HCT116 (cell line): ENCODE results near the gene ARFRP1. TPM values are rescaled to one million over a fixed set of nuclear protein-coding genes. Genes with fewer than 3 reads are reported as not detected.

ENCODE experiments used
- ATAC-seq: fragments of 200-7000 bp; cut with Tn5 transposase; 2 replicates; pipeline ENCODE4 v1.9.1; 2020; ENCODE audit warnings: mild to moderate bottlenecking, moderate library complexity
- BruUV-seq: library from RNA; stranded (reverse); fragments of 400-500 nt; replicated peaks from 2 replicates; lab custom pipeline; 2021; lab: Mats Ljungman, UMichigan
- CTCF ChIA-PET: fragments of 300-600 bp; sonication (Branson Sonifier 250); formaldehyde crosslinking; loops from one replicate; lab custom pipeline; 2021; ENCODE audit warnings: antibody characterized with exemption; lab: Charles Lee
- POLR2A ChIA-PET: fragments of 300-600, 350-600 bp; sonication (Branson Sonifier 250); formaldehyde crosslinking; loops from one replicate; lab custom pipeline; 2021; ENCODE audit warnings: antibody characterized with exemption; lab: Charles Lee
- RAD21 ChIA-PET, 2 experiments: fragments of 300-600 bp; sonication (Branson Sonifier 250); formaldehyde crosslinking; loops; one replicate each; lab custom pipeline; 2023; ENCODE audit warnings: low total read pairs in 2 of 2; ENCODE audit not compliant: uncharacterized antibody in 2 of 2, unreplicated experiment in 2 of 2, low non-redundant PET in 1 of 2; lab: Charles Lee
- DNase-seq: peaks from one replicate; pipeline ENCODE4 v3.0.0-alpha.2; 2010; ENCODE audit warnings: low read depth, low spot score
- H2AFZ ChIP-seq: fragments of 200-600 bp; shearing (Covaris generic), sonication (generic); 2 replicates; pipeline ENCODE4 v1.6.1; 2017; ENCODE audit warnings: low read depth, mixed run types, mixed read lengths, antibody characterized with exemption, low read length; ENCODE audit not compliant: poor library complexity, severe bottlenecking
- H3K27ac ChIP-seq: 2 replicates; pipeline ENCODE4 v1.5.1; 2012; ENCODE audit warnings: low read depth, low read length
- H3K27me3 ChIP-seq: fragments of 200-600 bp; sonication (generic); 2 replicates; pipeline ENCODE4 v1.6.1; 2016; ENCODE audit warnings: mixed run types, low read length, mixed read lengths; ENCODE audit not compliant: insufficient read depth
- H3K36me3 ChIP-seq, 2 experiments: fragments of 200-500 bp in 1 of 2; fragments of 200-600 bp in 1 of 2; sonication (Bioruptor generic) in 1 of 2; sonication (generic) in 1 of 2; 2 replicates each; pipeline versions ENCODE4 v1.5.1 to v1.6.1; 2014 to 2016; ENCODE audit warnings: low read length in 2 of 2, inconsistent platforms in 1 of 2, mixed read lengths in 1 of 2, mixed run types in 1 of 2; ENCODE audit not compliant: insufficient read depth in 2 of 2, control insufficient read depth in 1 of 2
- H3K4me1 ChIP-seq, 2 experiments: fragments of 200-600 bp in 1 of 2; sonication (generic) in 1 of 2; 2 replicates each; pipeline versions ENCODE4 v1.5.1 to v1.6.1; 2012 to 2017; ENCODE audit warnings: low read length in 2 of 2, inconsistent platforms in 1 of 2, mild to moderate bottlenecking in 1 of 2, mixed read lengths in 1 of 2, mixed run types in 1 of 2, moderate library complexity in 1 of 2; ENCODE audit not compliant: insufficient read depth in 2 of 2, control insufficient read depth in 1 of 2
- H3K4me2 ChIP-seq: fragments of 200-600 bp; sonication (generic); 2 replicates; pipeline ENCODE4 v1.6.1; 2017; ENCODE audit warnings: mixed run types, low read length, mixed read lengths
- H3K4me3 ChIP-seq, 2 experiments: fragments of 200-600 bp in 1 of 2; sonication (generic) in 1 of 2; replicated peaks in 1 of 2; 2 replicates each; pipeline ENCODE4 v1.5.1; 2011 to 2016; ENCODE audit warnings: low read length in 2 of 2, control low read depth in 1 of 2, low read depth in 1 of 2, mild to moderate bottlenecking in 1 of 2, mixed read lengths in 1 of 2, mixed run types in 1 of 2
- H3K79me2 ChIP-seq: fragments of 200-600 bp; sonication (generic); 2 replicates; pipeline ENCODE4 v1.6.1; 2017; ENCODE audit warnings: mild to moderate bottlenecking, mixed run types, low read length, moderate library complexity, mixed read lengths; ENCODE audit not compliant: insufficient read depth
- H3K9ac ChIP-seq: fragments of 200-600 bp; sonication (generic); 2 replicates; pipeline ENCODE4 v1.6.1; 2016; ENCODE audit warnings: low read length, mixed read lengths
- H3K9me2 ChIP-seq: fragments of 200-600 bp; sonication (generic), shearing (Covaris generic); 2 replicates; pipeline ENCODE4 v1.6.1; 2017; ENCODE audit warnings: mixed run types, mild to moderate bottlenecking, moderate library complexity; ENCODE audit not compliant: insufficient read depth
- H3K9me3 ChIP-seq, 2 experiments: fragments of 200-500 bp in 1 of 2; fragments of 200-600 bp in 1 of 2; sonication (Bioruptor generic) in 1 of 2; sonication (generic) in 1 of 2; 2 replicates each; pipeline ENCODE4 v1.6.1; 2014 to 2017; ENCODE audit warnings: low read length in 2 of 2, mixed read lengths in 2 of 2, inconsistent platforms in 1 of 2, low read depth in 1 of 2, mild to moderate bottlenecking in 1 of 2, mixed run types in 1 of 2, moderate library complexity in 1 of 2; ENCODE audit not compliant: control insufficient read depth in 1 of 2, insufficient read depth in 1 of 2
- H4K20me1 ChIP-seq: fragments of 200-600 bp; sonication (generic), shearing (Covaris generic); 2 replicates; pipeline ENCODE4 v1.6.1; 2017; ENCODE audit warnings: mixed run types, mild to moderate bottlenecking, moderate library complexity; ENCODE audit not compliant: insufficient read depth
- CBX3 ChIP-seq: IDR thresholded peaks from 2 replicates; pipeline ENCODE4 v1.6.1; 2012; ENCODE audit warnings: low read depth
- ELF1 ChIP-seq: IDR thresholded peaks from 2 replicates; pipeline ENCODE4 v1.6.1; 2012; ENCODE audit warnings: low read depth, borderline replicate concordance
- EZH2phosphoT487 ChIP-seq: fragments of 200-600 bp; IDR thresholded peaks from 2 replicates; pipeline ENCODE4 v1.6.1; 2018; ENCODE audit warnings: antibody characterized with exemption, borderline replicate concordance
- FOSL1 ChIP-seq: IDR thresholded peaks from 2 replicates; pipeline ENCODE4 v1.6.1; 2012; ENCODE audit warnings: low read depth
- JUND ChIP-seq: IDR thresholded peaks from 2 replicates; pipeline ENCODE4 v1.6.1; 2012
- MAX ChIP-seq: IDR thresholded peaks from 2 replicates; pipeline ENCODE4 v1.6.1; 2012
- POLR2A ChIP-seq: IDR thresholded peaks from 2 replicates; pipeline ENCODE4 v1.7.0; 2011; ENCODE audit warnings: borderline replicate concordance; ENCODE audit not compliant: insufficient read depth, insufficient read length; ENCODE audit errors: extremely low read depth
- POLR2AphosphoS5 ChIP-seq: IDR thresholded peaks from 2 replicates; pipeline ENCODE4 v1.6.1; 2011; ENCODE audit warnings: mild to moderate bottlenecking, low read depth, low read length, moderate library complexity
- RAD21 ChIP-seq: IDR thresholded peaks from 2 replicates; pipeline ENCODE4 v1.6.1; 2012; ENCODE audit warnings: low read depth, mild to moderate bottlenecking
- SRF ChIP-seq: IDR thresholded peaks from 2 replicates; pipeline ENCODE4 v1.6.1; 2012; ENCODE audit warnings: low read depth
- YY1 ChIP-seq: IDR thresholded peaks from 2 replicates; pipeline ENCODE4 v1.6.1; 2011; ENCODE audit warnings: low read length, low read depth, moderate library complexity, mild to moderate bottlenecking; ENCODE audit not compliant: insufficient replicate concordance; ENCODE audit errors: extremely low read depth
- ZFX ChIP-seq: fragments of 450-650 bp; IDR thresholded peaks from 2 replicates; pipeline ENCODE4 v1.6.1; 2017
- ZNF274 ChIP-seq: fragments of 200-500 bp; sonication (Bioruptor generic); IDR thresholded peaks from 2 replicates; pipeline ENCODE4 v1.6.1; 2014; ENCODE audit warnings: mild to moderate bottlenecking, low read depth, low read length, inconsistent platforms
- intact Hi-C: fragments of 100-400 bp; cut with micrococcal nuclease; formaldehyde crosslinking; loops from 2 replicates; pipeline ENCODE4 v1.10.0; 2022
- total RNA-seq: library from RNA; stranded (reverse); gene quantifications from one replicate; pipeline ENCODE4 v1.2.1, GENCODE V29; 2021; ENCODE audit not compliant: unreplicated experiment
- TF ChIP-seq, protein P1 (sequence below), 3 experiments: fragments of 200-600 bp in 1 of 3; sonication (generic) in 1 of 3; IDR thresholded peaks in 2 of 3; conservative IDR thresholded peaks in 1 of 3; 2 replicates each; pipeline ENCODE4 v1.5.1; 2012 to 2017; ENCODE audit warnings: low read depth in 2 of 3, low read length in 2 of 3, antibody characterized with exemption in 1 of 3, borderline replicate concordance in 1 of 3, control low read depth in 1 of 3, mild to moderate bottlenecking in 1 of 3, mixed read lengths in 1 of 3, mixed run types in 1 of 3, moderate library complexity in 1 of 3; ENCODE audit not compliant: insufficient read depth in 1 of 3
- TF ChIP-seq, protein P2 (sequence below): IDR thresholded peaks from 2 replicates; pipeline ENCODE4 v1.6.1; 2012
- TF ChIP-seq, protein P3 (sequence below): IDR thresholded peaks from 2 replicates; pipeline ENCODE4 v1.6.1; 2012; ENCODE audit warnings: low read depth
- TF ChIP-seq, protein P4 (sequence below): IDR thresholded peaks from 2 replicates; pipeline ENCODE4 v1.6.1; 2011; ENCODE audit warnings: mild to moderate bottlenecking, low read length, moderate library complexity; ENCODE audit not compliant: insufficient replicate concordance; ENCODE audit errors: extremely low read depth

ARFRP1 gene
- total RNA-seq, 1 experiment from 2014 or later = 53.7 TPM

DNA sequence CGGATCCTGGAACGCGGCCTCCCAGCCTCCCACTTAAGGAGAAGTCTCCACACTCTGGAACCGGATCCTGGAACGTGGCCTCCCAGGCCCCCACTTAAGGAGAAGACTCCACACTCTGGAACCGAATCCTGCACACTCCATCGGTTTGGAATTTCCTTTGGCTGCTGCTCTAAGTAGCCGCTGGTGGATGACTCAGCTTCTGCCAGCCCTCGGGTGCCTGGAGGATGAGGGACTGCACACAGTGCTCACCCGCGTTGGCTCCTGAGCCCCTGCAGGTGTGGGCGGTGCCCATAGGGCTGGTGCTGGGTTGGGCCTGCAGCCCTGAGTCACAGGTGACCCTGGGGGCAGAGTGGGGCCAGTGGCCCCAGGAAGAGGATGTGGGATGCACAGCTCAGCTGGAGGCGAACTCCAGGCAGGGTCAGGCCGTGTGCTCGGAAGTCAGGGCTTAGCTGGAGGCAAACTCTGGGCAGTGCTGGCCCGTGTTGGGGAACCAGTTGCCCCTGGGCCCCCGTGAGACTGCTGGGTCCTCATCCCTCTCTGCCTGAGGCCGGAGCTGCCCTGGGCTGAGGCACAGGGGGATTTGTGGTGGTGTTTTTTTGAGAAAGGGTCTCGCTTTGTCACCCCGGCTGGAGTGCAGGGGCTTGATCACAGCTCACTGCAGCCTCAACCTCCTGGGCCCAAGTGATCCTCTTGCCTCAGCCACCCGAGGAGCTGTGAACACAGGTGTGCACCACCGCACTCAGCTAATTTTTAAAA, 25.2 kb downstream of the ARFRP1 start:
- Histone ChIP-seq H3K36me3 (peaks cover 0 to 10% of the 10 kb centered on the region in 2 experiments; a peak in 1 of 4 replicates), H3K79me2 (peaks cover 30% of the 10 kb centered on the region), H4K20me1 (no peaks in the 10 kb centered on the region), H3K9me2 (no peaks in the 10 kb centered on the region), H3K9me3 (no peaks in the 10 kb centered on the region), H3K27ac (peak overlapping the region; percentile 100), H3K4me1 (peaks cover 59 to 71% of the 10 kb centered on the region in 2 experiments), H3K4me3 (peak overlapping the region; percentile 24 to 51), H2AFZ (no peak overlapping the region), H3K27me3 (no peaks in the 10 kb centered on the region), H3K4me2 (peak overlapping the region; percentile 83), H3K9ac (peak overlapping the region; percentile 69)
- RAD21 ChIA-PET = interaction anchor here (0.5 to 1.8 kb wide), 7 partner anchors 16 to 55 kb away, joined by 3 to 14 read pairs (median 4); partner anchors contain the start of gene RTEL1 (in 2 of the 2)
- CTCF ChIA-PET = interaction anchor here (0.5 to 1.2 kb wide), 3 partner anchors 41 to 144 kb away, joined by 3 read pairs; no protein-coding TSS in a partner anchor
- POLR2A ChIA-PET = interaction anchor here (0.6 to 2.4 kb wide), 14 partner anchors 9 to 109 kb away, joined by 3 to 28 read pairs (median 5); partner anchors contain the start of genes ARFRP1, GMEB2, HELZ2 and RTEL1
- DNase-seq = peak; percentile 97
- peak; percentile 91 for ATAC-seq
- no TSS peak for BruUV-seq
- intact Hi-C loops = loop anchor here (1.0 to 5.0 kb wide), 5 partner anchors 14 to 145 kb away; partner anchors contain the start of genes GMEB2, PTK6, RTEL1 and STMN3
- TF ChIP-seq YY1 (peak; percentile 70), ZNF274 (no peak), SRF (no peak), MAX (no peak), ZFX (no peak), JUND (no peak), CBX3 (no peak), ELF1 (no peak), RAD21 (no peak), POLR2AphosphoS5 (peak; percentile 86), POLR2A (peak; percentile 49), FOSL1 (no peak), EZH2phosphoT487 (no peak)
- TF ChIP-seq, protein P1, sequence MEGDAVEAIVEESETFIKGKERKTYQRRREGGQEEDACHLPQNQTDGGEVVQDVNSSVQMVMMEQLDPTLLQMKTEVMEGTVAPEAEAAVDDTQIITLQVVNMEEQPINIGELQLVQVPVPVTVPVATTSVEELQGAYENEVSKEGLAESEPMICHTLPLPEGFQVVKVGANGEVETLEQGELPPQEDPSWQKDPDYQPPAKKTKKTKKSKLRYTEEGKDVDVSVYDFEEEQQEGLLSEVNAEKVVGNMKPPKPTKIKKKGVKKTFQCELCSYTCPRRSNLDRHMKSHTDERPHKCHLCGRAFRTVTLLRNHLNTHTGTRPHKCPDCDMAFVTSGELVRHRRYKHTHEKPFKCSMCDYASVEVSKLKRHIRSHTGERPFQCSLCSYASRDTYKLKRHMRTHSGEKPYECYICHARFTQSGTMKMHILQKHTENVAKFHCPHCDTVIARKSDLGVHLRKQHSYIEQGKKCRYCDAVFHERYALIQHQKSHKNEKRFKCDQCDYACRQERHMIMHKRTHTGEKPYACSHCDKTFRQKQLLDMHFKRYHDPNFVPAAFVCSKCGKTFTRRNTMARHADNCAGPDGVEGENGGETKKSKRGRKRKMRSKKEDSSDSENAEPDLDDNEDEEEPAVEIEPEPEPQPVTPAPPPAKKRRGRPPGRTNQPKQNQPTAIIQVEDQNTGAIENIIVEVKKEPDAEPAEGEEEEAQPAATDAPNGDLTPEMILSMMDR (IDR thresholded peaks at IDR 0.05 in 2 of 3, conservative IDR thresholded peaks at IDR 0.05 in 1 of 3; ENCODE audit: borderline replicate concordance in 1 of 3, insufficient read depth in 1 of 3, low read depth in 2 of 3, low read length in 2 of 3) = no peak
- TF ChIP-seq, protein P2, sequence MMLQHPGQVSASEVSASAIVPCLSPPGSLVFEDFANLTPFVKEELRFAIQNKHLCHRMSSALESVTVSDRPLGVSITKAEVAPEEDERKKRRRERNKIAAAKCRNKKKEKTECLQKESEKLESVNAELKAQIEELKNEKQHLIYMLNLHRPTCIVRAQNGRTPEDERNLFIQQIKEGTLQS = no peak
- TF ChIP-seq, protein P3, sequence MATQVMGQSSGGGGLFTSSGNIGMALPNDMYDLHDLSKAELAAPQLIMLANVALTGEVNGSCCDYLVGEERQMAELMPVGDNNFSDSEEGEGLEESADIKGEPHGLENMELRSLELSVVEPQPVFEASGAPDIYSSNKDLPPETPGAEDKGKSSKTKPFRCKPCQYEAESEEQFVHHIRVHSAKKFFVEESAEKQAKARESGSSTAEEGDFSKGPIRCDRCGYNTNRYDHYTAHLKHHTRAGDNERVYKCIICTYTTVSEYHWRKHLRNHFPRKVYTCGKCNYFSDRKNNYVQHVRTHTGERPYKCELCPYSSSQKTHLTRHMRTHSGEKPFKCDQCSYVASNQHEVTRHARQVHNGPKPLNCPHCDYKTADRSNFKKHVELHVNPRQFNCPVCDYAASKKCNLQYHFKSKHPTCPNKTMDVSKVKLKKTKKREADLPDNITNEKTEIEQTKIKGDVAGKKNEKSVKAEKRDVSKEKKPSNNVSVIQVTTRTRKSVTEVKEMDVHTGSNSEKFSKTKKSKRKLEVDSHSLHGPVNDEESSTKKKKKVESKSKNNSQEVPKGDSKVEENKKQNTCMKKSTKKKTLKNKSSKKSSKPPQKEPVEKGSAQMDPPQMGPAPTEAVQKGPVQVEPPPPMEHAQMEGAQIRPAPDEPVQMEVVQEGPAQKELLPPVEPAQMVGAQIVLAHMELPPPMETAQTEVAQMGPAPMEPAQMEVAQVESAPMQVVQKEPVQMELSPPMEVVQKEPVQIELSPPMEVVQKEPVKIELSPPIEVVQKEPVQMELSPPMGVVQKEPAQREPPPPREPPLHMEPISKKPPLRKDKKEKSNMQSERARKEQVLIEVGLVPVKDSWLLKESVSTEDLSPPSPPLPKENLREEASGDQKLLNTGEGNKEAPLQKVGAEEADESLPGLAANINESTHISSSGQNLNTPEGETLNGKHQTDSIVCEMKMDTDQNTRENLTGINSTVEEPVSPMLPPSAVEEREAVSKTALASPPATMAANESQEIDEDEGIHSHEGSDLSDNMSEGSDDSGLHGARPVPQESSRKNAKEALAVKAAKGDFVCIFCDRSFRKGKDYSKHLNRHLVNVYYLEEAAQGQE = no peak
- TF ChIP-seq, protein P4, sequence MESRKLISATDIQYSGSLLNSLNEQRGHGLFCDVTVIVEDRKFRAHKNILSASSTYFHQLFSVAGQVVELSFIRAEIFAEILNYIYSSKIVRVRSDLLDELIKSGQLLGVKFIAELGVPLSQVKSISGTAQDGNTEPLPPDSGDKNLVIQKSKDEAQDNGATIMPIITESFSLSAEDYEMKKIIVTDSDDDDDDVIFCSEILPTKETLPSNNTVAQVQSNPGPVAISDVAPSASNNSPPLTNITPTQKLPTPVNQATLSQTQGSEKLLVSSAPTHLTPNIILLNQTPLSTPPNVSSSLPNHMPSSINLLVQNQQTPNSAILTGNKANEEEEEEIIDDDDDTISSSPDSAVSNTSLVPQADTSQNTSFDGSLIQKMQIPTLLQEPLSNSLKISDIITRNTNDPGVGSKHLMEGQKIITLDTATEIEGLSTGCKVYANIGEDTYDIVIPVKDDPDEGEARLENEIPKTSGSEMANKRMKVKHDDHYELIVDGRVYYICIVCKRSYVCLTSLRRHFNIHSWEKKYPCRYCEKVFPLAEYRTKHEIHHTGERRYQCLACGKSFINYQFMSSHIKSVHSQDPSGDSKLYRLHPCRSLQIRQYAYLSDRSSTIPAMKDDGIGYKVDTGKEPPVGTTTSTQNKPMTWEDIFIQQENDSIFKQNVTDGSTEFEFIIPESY = peak; percentile 69
